GM19463 (cell line): ENCODE data around the gene LRP1B.
A peak's percentile ranks its signal among the peaks of the same experiment; 100 is the strongest.
"Not testable (repeated sequence)": the region's sequence is repeated elsewhere in the genome, so short reads cannot be mapped to it uniquely, and the experiment has no call there.

ENCODE experiments used
- ATAC-seq: cut with Tn5 transposase; IDR thresholded peaks from one replicate; pipeline ENCODE4 v1.9.1; 2021; ENCODE audit warnings: mild to moderate bottlenecking, moderate library complexity; ENCODE audit not compliant: unreplicated experiment

LRP1B gene

DNA sequence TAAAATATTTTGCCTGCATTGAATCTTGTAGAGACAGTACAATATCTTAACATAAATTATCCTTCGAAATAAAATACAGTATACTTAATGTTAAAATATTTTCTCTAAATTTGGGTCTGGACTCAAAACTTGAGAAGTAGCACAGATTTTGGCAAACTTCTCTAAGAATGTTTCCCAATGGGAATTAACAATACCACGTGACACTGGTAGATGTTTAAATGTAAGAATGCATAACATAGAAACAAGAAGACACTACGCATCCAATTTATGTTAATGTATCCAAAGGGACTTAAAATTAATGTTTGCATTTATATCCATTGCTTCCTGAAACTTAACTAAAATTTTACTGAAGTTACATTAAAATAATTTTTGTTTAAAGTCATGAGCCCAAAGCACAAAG lies 1460.9 kb downstream of the LRP1B start:
- ATAC-seq = no peak

DNA sequence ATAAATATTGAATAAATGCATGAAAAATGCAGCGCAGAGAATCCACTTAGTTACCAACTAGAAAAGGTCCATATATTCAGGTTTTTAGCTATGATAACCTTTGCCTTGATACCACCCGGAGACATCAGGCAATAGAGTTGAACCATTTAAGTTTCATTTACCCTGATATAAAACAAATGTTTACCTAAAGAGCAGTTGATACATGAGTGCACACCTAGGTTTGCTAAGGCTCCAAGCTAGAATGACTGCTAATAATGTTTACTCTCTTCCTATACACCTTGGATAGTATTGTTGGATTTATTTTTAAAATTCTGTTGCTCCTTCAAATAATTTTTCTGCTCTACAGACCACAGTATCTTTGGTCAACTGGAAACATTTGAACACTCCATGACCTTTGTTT lies 1463.6 kb downstream of the LRP1B start:
- ATAC-seq = no peak

DNA sequence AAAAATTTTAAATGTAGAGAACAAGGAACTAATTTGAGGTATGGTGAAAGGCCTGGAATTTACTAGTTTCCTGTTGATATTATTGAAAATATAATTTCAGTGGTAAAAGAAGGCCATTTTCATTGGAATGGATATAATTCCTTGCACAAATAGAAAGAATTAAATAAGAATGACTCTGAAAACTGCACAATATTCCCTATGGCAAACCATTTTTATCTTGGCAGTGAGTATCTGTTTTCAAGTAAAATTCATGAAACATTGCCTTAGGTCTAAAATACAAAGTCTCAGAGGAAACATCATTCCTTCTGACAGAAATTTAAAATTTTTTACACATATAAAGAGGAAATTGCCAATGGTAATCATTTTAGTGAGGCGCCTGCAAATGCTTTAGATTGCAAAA lies 1468.3 kb downstream of the LRP1B start:
- ATAC-seq = no peak

DNA sequence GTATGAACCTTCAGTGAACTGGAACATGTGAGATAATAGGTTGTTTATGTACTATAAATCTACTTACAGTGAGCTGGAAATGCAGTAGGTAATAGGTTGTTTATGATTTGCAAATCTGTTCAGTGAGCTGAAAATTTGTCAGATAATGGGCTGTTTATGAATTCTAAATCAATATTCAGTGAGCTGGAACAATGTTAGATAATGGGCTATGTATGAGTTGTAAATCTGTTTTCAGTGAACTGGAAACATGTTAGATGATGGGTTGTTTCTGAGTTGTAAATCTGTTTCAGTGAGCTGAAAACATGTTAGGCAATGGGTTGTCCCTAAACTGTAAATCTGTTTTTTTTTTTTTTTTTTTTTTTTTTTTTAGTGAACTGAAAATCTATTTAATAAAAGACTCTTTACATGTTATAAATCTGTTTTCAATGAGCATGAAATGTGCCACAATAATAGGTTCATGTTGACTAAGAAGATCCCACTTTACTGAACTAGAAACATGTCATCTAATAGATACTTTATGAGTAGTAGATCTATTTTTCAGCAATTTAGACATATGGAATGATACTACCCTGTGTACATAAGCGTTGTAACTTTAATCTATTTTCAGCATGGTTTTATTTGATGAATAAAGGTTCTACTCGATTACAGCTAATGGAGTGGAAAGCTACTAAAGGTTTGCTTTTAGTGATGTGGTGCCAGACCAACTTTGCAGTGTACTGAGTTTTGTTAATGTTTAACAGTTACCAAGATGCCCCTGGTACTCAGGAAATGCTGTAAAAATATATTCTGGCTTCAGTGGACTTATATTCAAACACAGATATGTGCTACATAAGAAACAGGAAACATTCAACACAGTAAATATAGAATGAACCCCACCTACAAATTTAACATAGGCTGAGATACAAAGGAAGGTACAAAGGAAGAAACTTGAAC lies 1471.8 kb downstream of the LRP1B start:
- ATAC-seq = no peak

DNA sequence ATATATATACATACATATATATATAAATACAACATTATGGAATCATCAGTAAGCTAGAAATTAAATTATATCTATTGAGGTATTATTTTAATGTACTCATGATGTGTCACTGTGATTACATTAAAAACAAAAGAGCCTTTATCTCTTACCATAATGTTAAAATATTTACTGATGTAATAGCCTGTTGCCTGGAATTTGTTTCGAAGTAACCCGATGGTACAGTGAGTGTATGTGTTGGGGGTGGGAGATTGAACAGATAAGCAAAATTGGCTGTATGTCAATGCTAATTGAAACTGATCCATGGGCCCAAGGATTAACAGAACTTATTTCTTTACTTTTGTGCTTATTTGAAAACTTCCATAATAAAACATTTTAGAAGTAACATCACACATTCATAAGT lies 1473.2 kb downstream of the LRP1B start:
- no peak for ATAC-seq

DNA sequence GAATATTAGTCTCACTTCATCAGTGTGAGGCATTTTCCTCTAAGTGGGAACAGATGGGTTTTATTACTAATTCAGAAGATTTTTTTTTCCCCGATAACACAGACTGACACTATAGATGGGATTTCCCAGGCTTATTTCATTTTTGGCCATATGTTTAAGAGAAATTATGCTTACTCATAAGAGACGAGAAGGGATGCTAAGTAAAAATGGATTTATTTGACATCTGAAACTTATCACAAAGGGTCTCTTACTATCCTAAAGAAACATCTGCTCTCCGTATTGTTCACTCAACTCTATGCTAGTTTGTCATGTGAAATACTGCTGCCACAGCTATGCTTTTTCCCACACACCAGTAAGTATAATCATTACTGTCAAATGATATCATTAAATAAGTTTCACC lies 1476.3 kb downstream of the LRP1B start:
- ATAC-seq = no peak

DNA sequence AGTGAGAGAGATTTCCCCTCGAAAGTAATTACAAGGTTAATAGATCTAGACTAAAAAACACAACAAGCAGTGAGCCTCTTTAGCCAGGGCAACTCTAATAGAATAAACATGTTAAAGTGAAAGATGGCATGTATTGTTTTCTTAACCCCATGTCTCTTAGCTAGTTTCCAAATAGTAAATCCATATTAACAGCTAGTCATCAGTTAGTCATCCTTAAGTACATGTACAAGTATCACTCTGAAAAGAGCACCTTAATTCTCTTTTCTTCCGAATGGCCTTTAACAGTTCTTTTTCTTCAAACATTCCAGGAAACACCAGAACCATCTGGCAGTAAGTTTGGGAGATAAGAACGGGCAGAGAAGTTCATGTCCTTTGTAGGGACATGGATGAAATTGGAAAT lies 1480.0 kb downstream of the LRP1B start:
- ATAC-seq = no peak

DNA sequence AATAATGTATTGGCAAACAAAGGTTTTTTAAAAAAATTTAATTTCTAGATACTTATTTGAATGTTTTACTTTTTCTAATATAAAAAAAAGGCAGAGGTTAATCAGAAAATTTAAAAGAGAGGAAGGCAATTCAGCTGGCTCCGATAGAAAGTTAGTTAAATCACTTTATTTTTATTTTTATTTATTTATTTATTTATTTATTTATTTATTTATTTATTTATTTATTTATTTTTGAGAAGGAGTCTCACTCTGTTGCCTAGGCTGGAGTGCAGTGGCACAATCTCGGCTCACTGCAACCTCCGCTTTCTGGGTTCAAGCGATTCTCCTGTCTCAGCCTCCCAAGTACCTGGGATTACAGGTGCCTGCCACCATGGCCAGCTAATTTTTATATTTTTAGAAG lies 1480.7 kb downstream of the LRP1B start:
- not testable (repeated sequence) for ATAC-seq

DNA sequence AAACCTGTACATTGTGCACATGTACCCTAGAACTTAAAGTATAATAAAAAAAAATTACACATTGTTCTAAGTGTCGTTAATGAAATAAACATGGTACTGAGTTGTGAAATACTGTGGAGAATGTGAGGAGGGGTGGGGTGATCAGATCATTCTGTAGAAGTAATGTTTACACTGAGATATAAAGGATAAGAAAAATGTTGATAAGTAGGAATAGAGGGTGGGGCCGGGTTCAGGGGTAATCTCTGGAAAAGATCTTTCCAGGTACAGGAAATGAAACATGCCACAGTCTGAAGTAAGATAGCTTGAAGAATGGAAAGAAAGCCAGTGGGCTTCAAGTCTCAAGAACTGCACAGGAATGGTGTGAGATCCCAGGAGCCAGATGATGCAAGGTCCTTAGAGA lies 1482.4 kb downstream of the LRP1B start:
- ATAC-seq = no peak

DNA sequence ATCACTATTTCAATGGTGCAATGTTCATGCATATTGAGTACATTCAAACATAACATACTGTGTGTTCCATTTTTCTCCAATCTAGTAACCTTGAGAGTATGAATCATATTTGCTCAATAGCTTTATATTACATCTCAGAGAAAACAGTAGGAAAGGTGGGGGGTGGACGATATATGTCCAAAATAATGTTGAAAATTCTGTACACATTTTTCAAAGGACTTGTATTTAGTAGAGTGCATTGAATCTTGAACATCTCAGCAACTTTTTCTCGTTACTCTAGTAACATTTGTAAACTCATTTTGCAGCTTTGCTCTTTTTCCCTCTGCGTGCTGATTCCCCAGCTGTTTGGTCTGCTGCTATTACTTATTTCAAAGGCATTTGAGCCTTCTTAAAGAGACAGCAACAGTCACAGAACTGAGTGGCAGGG lies 1487.0 kb downstream of the LRP1B start:
- no peak for ATAC-seq

DNA sequence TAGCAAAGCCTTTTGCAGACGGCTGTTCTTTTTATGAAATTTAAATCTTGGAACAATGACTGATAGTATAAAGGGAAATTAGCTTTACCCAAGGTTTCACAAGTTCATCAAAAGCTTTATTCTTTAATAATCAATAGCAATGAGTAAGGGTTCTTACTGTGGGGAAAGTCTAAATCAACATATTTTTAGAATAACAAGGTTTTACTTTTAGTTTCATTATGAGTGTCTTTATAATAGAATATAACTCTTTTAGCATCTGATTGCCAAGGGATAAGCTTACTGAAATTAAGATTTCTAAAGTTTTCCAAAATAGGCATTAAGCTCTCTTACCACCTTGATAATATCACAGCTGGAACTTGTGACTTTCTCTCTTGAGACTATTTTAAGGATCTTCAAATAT lies 1489.7 kb downstream of the LRP1B start:
- ATAC-seq = no peak

DNA sequence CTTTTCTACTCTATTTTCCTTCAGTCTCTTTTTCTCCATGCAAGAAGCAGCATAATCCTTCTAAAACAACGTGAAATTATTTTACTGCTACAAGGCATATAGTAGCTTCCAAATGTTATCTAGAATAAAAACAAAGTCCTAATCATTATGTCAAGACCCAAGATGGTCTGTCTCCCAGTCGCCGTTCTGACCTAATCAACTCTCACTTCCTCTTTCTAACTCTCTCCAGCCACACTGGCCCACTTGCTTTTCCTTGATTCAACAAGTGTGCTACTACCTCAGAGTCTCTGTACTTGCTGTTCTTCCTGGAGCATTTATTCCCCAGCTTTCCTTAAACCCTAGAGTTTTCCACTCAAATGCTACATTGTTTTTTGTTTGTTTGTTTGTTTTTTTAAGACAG lies 1491.2 kb downstream of the LRP1B start:
- ATAC-seq = peak; percentile 62

DNA sequence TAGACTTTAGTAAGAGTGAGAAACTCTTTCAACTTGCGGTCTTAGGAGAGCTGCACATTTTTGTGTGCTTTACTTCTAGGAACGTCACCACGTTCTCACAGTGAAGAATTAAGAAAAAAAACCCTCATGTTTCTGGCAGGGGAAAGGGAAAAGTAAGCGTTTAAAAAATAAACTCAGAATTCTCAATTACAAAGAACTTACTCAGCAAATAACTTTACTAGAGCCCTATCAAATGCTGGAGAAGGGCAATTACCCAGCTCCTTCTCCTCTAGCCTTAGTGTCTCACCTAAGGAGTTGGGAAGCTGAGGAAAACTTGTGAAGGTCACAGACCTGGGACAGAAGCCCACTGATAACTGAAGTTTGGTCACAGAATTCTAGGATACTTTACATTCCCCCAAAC lies 1500.3 kb downstream of the LRP1B start:
- no peak for ATAC-seq

DNA sequence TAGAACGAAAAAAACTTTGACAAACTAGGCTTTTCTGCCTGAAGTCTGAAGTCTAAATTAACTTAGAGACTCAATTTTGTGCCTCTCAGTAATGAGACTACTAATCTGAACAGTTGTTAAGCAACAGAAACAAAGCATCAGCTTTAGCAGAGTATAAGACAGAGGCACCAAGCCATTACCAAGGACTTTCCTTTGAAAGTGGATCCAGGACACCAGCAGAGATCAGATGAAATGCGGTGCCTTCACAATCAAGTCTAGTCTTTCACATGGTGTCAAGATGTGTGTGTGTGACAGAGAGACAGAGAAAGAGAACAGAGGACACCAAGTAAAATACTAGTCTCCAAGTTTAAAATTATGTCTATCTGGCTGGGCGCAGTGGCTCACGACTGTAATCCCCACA lies 1502.9 kb downstream of the LRP1B start:
- no peak for ATAC-seq

DNA sequence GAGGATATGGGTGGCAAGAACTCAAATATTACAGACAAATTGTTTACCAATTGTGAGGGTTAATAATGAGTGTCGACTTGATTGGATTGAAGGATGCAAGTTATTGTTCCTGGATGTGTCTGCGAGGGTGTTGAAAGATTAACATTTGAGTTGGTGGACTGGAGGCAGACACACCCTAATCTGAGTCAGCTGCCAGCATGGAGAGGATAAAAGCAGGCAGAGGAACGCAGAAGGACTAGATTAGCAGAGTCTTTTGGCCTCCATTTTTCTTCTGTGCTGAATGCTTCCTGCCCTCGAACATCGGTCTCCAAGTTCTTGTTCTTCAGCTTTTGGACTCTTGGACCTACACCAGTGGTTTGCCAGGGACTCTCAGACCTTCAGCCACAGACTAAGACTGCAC lies 1503.7 kb downstream of the LRP1B start:
- ATAC-seq = no peak

DNA sequence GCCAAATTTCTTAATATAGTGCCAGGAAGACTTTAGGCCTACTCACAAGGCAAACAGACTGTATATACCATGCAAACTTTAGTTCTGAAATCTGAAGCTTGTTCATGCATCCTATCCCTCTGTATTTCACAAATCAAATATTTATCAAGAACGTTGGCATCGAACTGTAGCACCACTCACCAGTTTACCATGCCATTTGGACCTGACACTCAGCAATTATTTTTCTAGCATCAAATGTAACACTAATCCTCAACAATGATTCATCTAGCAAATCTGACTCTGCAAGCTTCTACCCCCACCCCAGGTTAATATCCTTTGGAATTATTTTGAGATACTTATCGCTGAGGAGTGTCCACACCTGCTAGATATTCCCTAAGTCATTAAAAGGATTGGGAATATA lies 1506.6 kb downstream of the LRP1B start:
- no peak for ATAC-seq

DNA sequence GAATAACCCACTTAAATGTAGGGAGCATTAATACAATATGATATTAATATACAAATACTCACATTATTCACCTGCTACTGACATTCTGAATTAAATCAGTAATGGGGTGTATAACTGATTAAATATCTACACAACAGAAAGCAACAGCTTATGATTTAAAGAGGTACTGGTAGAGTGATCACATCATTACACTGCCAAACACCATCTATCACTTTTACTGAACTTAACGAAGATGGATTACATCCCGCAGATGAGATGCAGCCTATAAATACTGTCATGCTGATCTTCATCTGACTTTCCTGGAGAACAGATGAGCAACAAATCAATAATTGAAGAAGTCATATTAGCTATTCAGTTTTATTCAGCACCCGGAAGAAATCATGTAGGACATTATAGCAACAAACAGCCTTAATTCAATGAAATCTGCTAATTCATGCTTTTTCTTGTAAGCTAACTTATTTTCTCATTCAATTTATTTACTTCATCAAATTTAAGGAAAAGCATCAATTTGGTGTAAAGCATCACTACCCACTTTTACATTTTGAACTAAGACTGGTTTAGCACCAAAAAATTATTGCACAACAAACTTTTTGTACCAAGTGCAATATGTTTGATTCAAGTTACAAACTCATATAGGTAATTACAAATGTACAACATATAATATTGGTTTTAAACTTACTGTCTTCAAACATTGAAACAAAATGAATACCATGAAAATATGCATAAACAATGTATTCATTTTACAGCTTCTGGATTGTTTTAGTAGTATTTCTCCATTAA lies 1509.0 kb downstream of the LRP1B start:
- no peak for ATAC-seq

DNA sequence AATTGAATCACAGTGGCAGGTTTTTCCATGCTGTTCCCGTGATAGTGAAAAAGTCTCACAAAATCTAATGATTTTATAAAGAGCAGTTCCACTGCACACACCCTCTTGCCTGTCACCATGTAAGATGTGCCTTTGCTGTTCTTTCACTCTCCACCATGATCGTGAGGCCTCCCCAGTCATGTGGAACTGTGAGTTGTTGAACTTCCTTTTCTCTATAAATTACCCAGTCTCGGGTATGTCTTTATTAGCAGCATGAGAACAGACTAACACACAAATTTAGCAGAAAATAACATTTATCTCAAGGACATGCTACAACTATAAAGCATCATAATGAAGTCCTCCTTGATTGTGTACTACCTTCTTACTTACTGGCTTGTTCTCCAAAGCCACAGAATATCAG lies 1526.0 kb downstream of the LRP1B start:
- ATAC-seq = peak; percentile 66

DNA sequence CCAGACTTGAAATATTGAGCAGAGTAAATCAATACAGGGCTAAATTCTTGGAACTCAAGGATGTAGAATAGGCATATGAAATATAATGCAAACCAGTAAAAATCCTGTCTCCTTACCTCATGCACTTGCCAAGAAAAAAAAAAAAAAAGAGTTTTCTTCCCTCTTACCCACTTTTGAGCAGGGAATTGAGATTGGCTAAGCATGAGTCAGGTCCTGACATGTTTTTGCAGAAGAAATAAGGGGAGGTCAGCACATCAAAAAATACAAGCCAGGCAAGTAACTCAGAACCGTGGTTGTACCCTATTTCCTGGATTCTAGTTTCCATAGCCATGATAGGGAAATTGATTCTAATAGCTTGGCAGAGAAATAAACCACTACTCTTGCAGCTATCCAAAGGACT lies 1526.7 kb downstream of the LRP1B start:
- no peak for ATAC-seq

DNA sequence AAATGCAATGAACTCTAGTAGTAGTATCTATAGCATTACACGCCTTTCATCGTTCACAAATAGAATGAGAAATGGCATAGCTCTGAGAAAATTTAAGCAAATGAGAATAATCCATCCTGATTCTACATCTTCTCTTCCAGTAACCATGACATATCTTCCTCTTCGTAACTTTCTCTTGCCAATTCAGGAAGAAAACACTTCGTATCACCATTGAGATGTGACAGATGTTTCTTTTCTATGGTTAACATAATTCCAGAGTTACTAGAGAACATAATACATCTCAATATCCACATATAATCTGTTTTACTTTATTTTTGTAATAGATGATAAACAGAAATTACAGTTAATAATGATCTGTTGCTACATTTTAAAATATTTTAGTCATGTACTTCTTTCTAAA lies 1527.4 kb downstream of the LRP1B start:
- ATAC-seq = no peak

DNA sequence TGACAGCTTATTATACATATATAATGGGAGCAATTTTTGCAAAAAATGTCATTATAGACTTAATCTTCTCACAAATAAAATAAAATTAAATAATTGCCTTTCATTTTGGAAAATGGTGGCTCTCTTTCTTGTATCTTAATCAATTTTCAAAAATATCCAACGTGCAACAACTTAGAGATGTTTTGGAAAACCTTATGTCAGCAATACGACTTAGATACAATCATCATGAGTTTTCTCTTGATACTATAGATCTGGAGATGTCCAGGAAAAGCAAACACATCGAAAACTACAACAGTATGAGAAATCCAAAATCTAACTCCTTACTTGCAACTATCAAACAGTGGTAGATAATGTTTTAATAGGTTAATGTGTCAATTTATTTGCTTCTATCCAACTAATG lies 1529.0 kb downstream of the LRP1B start:
- ATAC-seq = no peak

DNA sequence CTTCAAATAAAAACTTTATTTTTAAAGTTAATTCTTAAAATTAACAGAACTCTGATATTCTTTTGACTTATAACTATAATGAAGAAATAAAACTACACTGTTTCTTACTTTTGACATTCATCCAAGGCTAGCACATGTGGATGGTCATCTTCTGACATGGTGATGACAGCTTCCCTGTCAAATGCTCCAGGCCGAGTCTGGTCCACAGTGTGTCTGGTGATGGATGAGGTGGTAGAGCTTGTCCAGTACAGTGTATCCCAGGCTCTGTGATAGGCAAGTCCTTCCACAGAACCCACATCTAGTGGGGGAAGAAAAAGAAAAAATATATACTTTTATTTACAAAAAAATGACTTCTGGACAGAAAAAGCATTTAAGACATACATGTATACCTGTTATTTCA lies 1529.5 kb downstream of the LRP1B start:
- ATAC-seq = no peak
